GM12801 (cell line): ENCODE data around the gene ZNF106.

Experiments used
- CTCF ChIP-seq: IDR thresholded peaks from one replicate; pipeline ENCODE4 v1.5.1; 2011; ENCODE audit warnings: control low read depth; ENCODE audit not compliant: insufficient read length; ENCODE audit errors: extremely low read depth

Gene ZNF106

GRCh38 chr15:42403389-42403788 is 87.6 kb downstream of the ZNF106 start:
- no peak for TF ChIP-seq CTCF

- TF ChIP-seq CTCF: no peak
Measured at GRCh38 chr15:42402455-42403205, 88.3 kb downstream of the ZNF106 start.

DNA sequence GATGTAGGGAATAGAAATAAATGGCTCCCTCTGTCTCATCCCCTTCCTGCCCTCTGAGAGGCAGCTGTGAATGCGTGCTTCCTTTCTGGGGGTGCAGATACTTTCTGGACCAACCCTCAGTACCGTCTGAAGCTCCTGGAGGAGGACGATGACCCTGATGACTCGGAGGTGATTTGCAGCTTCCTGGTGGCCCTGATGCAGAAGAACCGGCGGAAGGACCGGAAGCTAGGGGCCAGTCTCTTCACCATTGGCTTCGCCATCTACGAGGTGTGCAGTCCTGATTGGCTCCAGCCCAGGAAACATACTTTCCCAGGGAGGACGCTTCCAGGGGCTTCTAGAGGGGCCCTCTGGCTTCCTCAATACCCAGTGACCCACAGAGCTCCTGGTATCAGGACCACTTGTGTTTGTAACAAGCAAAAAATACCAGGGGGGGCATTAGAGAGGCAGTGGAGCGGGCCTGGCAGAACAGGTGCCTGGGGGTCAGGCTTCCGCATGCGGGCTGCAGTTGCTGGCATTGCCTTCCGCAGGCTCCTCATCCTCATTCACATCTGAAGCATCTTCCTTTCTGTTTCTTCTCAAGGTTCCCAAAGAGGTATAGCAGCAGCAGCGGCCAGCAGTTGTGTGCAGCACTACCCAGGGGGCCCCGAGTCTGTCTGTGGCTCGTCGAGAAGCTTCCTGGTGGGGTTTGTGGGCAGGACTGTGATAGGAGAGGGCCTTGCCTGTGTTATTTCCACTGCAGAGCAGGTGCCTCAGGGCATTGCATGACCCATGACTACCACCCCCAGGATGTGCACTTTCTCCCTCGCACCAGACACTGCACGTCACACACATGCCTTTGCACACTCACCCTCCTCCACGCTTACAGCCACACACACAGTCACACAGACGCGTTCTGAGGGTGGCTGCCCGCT is 89.1 kb downstream of the ZNF106 start:
- TF ChIP-seq CTCF: no peak

- no peak for TF ChIP-seq CTCF
Measured at GRCh38 chr15:42395838-42396237, 95.1 kb downstream of the ZNF106 start.

- TF ChIP-seq CTCF: no peak
Measured at GRCh38 chr15:42394106-42394505, 96.8 kb downstream of the ZNF106 start.

- no peak for TF ChIP-seq CTCF
Measured at GRCh38 chr15:42392309-42393024, 98.5 kb downstream of the ZNF106 start.

DNA sequence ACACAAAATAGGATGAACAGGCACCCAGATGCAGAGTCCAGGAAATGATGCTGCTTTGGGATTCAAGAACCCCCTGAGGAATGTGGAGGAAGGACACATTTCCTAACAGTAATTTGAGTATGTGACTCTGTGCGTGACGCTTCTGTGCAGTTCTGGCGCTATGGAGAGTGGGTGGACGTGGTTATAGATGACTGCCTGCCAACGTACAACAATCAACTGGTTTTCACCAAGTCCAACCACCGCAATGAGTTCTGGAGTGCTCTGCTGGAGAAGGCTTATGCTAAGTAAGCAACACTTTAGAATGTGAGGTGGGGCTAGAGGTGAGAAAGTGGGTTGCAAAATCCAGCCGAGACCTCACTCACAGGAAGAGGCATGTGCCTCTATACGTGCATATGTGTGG is 103.3 kb downstream of the ZNF106 start:
- no peak for TF ChIP-seq CTCF
